Activated CD8-positive, alpha-beta memory T cell treated with anti-CD3 and anti-CD28 coated beads, Interleukin-2, amount 50 U/mL, for 1 hour (primary cell): Measurements from ENCODE around the gene MISP.

Experiments used
- DNase-seq: peaks from one replicate; pipeline ENCODE4 v3.0.0-alpha.2; 2020; ENCODE audit errors: extremely low read depth

The MISP gene

GRCh38 chr19:772730-773436 lies 22.0 kb downstream of the MISP start:
- DNase-seq, result no peak

DNA sequence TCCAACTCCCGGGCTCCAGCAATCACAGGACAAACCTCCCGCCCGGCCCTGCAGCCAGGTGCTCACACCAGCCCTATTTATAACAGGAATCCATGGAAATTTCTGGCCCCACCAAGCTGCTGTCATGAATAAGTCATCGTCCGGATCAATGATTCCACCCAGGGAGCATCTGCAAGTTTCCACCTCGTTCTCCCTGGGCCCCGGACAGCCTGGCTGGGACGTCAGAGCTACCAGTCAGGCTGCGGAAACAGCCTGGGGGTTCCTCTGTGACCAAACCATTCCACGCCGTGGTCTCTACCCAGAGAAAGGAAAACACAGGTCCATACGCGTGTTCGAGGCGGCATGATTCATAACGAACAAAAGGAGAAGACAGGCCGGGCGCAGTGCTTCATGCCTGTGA lies 25.6 kb downstream of the MISP start:
- no peak for DNase-seq

DNA sequence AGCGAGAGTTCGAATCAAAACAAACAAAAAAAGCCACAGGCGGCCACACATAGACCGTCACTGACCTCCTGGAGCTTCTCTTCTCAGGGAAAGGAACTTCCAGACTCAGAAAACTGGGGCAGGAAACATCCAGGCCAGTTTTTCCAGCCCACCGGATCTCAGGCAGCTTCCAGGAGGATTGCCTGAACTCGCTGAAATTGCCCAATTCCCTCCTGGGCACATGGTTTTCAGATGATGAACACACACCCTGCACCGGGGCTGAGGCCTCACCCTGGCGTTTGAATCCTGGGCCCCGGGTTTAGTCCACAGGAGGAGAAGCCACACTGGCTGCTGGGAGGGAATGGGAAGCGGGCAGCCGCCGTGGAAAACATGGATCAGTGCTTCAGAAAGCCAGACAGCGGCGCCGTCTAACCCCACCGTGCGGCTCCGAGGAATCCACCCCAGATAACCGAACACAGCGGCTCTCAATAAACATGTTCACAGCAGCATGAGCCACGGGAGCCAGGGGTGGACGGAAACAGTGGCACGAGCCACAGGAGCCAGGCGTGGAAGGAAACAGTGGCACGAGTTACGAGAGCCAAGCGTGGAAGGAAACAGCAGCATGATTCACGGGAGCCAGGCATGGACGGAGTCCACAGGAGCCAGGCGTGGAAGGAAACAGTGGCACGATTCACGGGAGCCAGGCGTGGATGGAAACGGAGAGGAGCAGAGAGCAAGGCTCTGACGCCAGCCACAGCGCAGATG lies 28.2 kb downstream of the MISP start:
- DNase-seq, result no peak

- DNase-seq, result no peak
These were observed 30.0 kb downstream of the MISP start for GRCh38 chr19:780935-781334.

DNA sequence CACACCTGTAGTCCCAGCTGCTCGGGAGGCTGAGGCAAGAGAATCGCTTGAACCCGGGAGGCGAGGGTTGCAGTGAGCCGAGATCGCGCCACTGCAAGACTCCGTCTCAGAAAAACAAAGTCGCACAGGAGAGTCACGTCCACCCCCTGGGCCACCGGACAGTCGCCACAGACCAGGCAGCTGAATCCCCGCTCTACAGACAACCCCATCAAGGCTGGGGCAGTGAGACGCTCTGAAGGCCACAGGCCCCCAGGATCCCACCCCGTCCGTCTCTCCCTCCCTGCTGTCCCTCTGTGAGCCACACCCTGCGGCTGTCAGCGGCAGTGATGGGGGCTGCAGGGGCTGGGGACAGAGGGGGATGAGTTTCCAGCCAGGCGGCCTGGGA lies 30.9 kb downstream of the MISP start:
- DNase-seq, result no peak

GRCh38 chr19:782185-782877 lies 31.4 kb downstream of the MISP start:
- no peak for DNase-seq

DNA sequence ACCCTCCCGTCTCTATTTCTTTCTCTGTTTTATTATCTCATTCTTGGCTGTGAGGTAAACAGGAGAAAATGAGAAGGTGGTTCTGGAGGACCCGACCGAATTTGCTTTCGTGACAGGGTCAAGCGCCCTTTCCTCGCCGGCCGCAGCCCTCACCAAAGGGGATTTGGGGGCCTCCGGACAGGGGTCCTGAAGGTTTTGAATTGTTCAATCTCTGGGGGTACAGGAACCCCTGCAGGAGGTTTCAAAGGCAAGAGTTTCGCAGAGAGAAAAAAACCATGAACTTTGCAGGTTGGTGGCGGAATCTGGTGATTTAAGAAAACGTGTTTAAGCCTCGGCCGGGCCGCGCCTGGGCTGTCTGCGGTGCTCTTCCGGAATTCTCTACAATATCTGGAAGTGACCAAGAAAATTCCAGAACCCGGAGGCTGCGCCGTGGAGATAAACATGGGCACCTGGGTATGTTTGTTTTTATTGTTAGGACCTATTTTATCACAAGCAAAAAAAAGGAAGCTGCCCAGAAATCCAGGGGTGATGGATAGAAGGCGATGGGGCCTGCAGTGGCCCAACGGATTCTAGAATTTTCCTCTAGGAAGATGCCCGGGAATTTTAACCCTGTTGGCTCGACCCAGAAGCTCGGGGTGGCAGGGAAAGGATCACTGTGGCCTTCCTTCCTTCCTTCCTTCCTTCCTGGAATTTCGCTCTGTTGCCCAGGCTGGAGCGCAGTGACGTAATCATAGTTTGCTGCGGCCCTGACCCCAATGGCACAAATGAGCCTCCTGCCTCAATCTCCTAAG lies 32.2 kb downstream of the MISP start:
- no peak for DNase-seq

- DNase-seq, result no peak
These were observed 33.6 kb downstream of the MISP start for GRCh38 chr19:784541-784940.

GRCh38 chr19:787536-787935 lies 36.6 kb downstream of the MISP start:
- no peak for DNase-seq

- no peak for DNase-seq
These were observed 37.7 kb downstream of the MISP start for GRCh38 chr19:788686-788982.

DNA sequence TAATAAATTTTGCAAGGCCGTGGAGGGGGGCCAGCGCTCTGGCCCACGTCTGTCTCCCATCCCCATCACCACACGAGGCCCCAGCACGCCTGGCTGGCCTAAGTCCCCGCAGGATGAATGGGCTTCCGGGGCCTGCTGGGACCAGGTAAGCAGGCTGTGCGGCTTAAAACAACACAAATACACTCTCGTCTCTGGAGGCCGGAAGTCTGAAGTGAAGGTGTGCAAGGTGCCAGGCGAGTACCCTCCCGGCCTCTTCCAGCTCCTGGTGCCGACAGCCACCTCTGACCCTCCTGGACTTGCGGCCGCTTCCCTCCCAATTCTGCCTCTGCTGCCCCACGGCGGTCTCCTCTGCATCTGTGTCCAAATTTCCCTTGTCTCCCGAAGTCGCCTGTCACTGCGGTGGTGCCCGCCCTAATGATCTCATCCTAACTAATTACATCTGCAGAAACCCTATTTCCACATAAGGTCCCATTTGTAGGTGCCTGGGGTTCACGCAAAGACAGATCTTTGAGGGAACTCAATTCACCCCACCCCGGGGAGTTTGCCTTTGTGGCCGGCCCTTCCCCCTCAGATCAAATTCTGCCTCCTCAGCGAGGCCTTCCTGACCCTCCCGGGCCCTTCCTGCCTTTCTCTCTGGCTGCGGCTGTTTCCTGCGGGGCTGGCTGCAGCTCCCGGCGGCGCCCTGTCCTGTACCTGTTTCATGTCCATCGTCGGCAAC lies 38.2 kb downstream of the MISP start:
- DNase-seq, result no peak

GRCh38 chr19:789701-790060 lies 38.8 kb downstream of the MISP start:
- DNase-seq, result no peak

- no peak for DNase-seq
These were observed 40.2 kb downstream of the MISP start for GRCh38 chr19:791007-791566.

DNA sequence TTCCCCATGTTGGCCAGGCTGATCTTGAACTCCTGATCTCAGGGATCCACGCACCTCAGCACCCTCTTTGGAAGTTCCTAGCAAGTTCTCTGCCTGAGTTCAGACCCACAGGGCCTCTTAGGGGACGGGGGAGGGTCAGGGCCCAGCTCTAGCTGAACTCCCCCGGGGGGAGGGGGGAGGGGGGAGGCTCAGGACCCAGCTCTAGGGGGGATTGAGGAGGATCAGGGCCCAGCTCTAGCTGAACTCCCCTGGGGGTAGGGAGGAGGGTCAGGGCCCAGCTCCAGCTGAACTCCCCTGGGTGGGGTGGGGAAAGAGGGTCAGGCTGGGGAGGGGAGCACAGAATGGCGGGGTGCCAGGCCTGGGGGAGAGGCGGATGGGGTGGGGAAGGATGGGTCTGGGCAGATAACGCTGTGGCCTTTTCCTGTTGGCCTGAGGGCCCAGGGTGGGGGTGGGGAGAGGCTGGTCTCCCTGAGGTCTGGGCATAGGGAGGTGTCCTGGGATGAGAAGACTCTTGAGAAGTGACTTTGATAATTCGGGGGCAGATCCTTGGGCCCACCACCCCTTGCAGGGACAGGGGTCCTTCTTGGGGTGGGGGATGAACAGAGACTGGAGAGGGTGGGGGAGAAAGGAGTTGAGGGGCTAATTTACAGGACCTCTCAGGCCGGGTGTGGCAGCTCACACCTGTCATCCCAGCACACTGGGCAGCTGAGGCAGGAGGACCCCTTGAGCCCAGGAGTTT lies 40.8 kb downstream of the MISP start:
- no peak for DNase-seq

DNA sequence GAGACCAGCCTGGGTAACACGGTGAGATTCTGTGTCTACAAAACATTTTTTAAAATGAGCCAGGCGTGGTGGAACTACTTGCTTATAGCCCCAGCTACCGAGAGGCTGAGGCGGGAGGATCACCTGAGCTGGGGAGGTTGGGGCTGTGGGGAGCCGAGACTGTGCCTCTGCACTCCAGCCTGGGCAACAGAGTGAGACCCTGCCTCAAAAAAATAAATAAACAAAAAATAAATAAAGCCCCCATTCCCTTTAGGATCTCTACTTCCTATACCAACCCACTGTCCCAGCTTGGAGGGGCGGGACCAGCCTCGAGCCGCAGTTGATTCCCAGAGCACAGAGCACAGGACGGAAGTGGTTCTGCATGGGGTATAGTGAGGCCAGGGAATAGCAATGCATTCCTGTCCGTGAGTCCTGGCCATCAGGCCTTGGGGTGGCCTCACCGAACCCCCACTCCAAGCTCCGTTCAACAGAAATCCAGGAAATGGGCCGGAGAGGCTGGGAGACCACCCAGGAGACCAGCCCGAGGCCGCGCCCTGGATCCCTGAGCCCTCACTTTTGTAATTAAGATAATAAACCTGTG lies 41.5 kb downstream of the MISP start:
- DNase-seq, result no peak

GRCh38 chr19:793806-794205 lies 42.9 kb downstream of the MISP start:
- DNase-seq, result no peak

- DNase-seq, result no peak
These were observed 44.2 kb downstream of the MISP start for GRCh38 chr19:795073-795611.

- DNase-seq, result no peak
These were observed 45.0 kb downstream of the MISP start for GRCh38 chr19:795691-796581.
